A549 treated with DMSO at 1 μM for 4 hours (cell line): Measurements from ENCODE around the gene LMOD3. TPM values are rescaled to one million over a fixed set of nuclear protein-coding genes. Genes with fewer than 3 reads are reported as not detected.

Experiments
- total RNA-seq: library from RNA; stranded (reverse); fragments of 200-300 nt; extraction: Qiagen RNA extraction; gene quantifications from 5 replicates; pipeline ENCODE4 v1.2.3, GENCODE V29; 2022; ENCODE audit warnings: low read depth

LMOD3 gene
- total RNA-seq = not detected in 5 replicates

DNA sequence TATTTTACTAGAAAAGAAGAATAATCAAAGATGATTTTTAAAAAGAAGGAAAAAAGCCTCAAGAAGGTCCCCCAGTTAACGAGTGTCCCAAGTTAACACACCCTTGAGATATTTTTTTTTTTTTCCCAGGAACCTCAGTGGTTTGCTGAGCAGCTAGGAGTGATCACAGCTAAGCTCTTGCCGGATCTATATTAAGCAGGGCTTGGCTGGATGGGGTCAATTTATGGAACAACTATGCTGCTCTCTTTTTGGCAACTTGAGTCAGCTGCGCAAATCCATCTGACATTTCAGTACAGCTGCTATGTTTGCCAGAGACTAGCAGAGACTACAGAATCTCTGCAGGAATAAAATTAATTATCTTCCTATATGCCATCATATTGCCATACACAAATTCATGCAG, at the start of gene LMOD3:
LMOD3 (minus strand) TSS at position 193 of the 400 bp plus-strand sequence. CDS start 209 bp downstream, outside the sequence.

GRCh38 chr3:69084326-69085167, 37.8 kb downstream of the LMOD3 start, which contains the start of gene ARL6IP5:
TSS of gene ARL6IP5 (plus strand) at chr3:69084937. CDS start at chr3:69085048, 111 bp downstream.

GRCh38 chr3:69080233-69080920, 42.0 kb downstream of the LMOD3 start, which contains the start of gene UBA3:
TSS of gene UBA3 (minus strand) at chr3:69080365. CDS start at chr3:69080353, 12 bp downstream.

Other genes with a start within 250 kb of the LMOD3 start
- gene TAFA4, start 190.0 kb downstream of the LMOD3 start, total RNA-seq = not detected in 5 replicates
- gene EOGT, start 108.9 kb downstream of the LMOD3 start, total RNA-seq = 8.6 to 14.3 TPM (median 10.8 TPM) in 5 replicates
- gene TMF1, start 70.3 kb downstream of the LMOD3 start, total RNA-seq = 12.7 to 18.5 TPM (median 17.2 TPM) in 5 replicates
- 21.3 to 28.5 TPM (median 24.6 TPM) in 5 replicates for gene UBA3, start 42.2 kb downstream of the LMOD3 start, total RNA-seq
- 79.5 to 98.1 TPM (median 89.2 TPM) in 5 replicates for gene ARL6IP5, start 37.7 kb downstream of the LMOD3 start, total RNA-seq